Peyer's patch (tissue), 4 donors: Measurements from ENCODE around the gene SEC14L2.
A peak's percentile ranks its signal among the peaks of the same experiment; 100 is the strongest.

Experiments
- CTCF ChIP-seq, 6 experiments: fragments of 450-650 bp in 4 of 6; fragments of 200-600 bp in 2 of 6; sonication (generic) in 1 of 6; IDR thresholded peaks; one replicate each; pipeline ENCODE4 v1.5.1; 2017 to 2019; ENCODE audit warnings: antibody characterized with exemption in 6 of 6, mild to moderate bottlenecking in 3 of 6, moderate library complexity in 1 of 6
- POLR2A ChIP-seq, 2 donors: fragments of 450-650 bp; IDR thresholded peaks; one replicate each; pipeline ENCODE4 v1.5.1; 2017; ENCODE audit warnings: antibody characterized with exemption in 2 of 2, mild to moderate bottlenecking in 2 of 2, moderate library complexity in 2 of 2

- TF ChIP-seq CTCF (IDR thresholded peaks at IDR 0.05): peak; percentile 43 to 90 (median 78)
- peak in 1 of 2 donors; percentile 20 for TF ChIP-seq POLR2A (IDR thresholded peaks at IDR 0.05)
These were observed 29.9 kb downstream of the SEC14L2 start for GRCh38 chr22:30426388-30427353.
